OCI-LY1 (cell line): ENCODE results near the gene OSBPL2.

Source experiments
- H2AFZ ChIP-seq: fragments of 200-600 bp; sonication (generic), shearing (Covaris generic); 2 replicates; pipeline ENCODE4 v1.6.0; 2014; ENCODE audit warnings: antibody characterized with exemption, mild to moderate bottlenecking, low read length
- H3F3A ChIP-seq: fragments of 200-600 bp; sonication (generic), shearing (Covaris generic); 2 replicates; pipeline ENCODE4 v1.6.0; 2014; ENCODE audit warnings: mild to moderate bottlenecking, antibody characterized with exemption, low read length, moderate library complexity; ENCODE audit not compliant: insufficient read depth
- H3K27ac ChIP-seq: fragments of 200-600 bp; sonication (generic); 2 replicates; pipeline ENCODE4 v1.5.1; 2014; ENCODE audit warnings: low read length, mixed run types, mild to moderate bottlenecking, low read depth; ENCODE audit not compliant: poor library complexity, severe bottlenecking
- H3K27me3 ChIP-seq: fragments of 200-600 bp; sonication (generic); 2 replicates; pipeline ENCODE4 v1.6.0; 2014; ENCODE audit warnings: antibody characterized with exemption, mild to moderate bottlenecking, low read length, moderate library complexity; ENCODE audit not compliant: insufficient read depth
- H3K36me3 ChIP-seq: fragments of 200-600 bp; sonication (generic); 2 replicates; pipeline ENCODE4 v1.6.1; 2014; ENCODE audit warnings: mild to moderate bottlenecking, antibody characterized with exemption, low read length, moderate library complexity, mixed read lengths; ENCODE audit not compliant: insufficient read depth
- H3K4me1 ChIP-seq: fragments of 200-600 bp; sonication (generic); 2 replicates; pipeline ENCODE4 v1.5.1; 2014; ENCODE audit warnings: mild to moderate bottlenecking, low read length, moderate library complexity; ENCODE audit not compliant: insufficient read depth, severe bottlenecking
- H3K4me2 ChIP-seq: fragments of 200-600 bp; sonication (generic), shearing (Covaris generic); 2 replicates; pipeline ENCODE4 v1.6.1; 2014; ENCODE audit warnings: low read length
- H3K4me3 ChIP-seq: fragments of 200-600 bp; sonication (generic); 2 replicates; pipeline ENCODE4 v1.5.1; 2014; ENCODE audit warnings: low read length, low read depth, mild to moderate bottlenecking, mixed read lengths; ENCODE audit not compliant: poor library complexity, severe bottlenecking
- H3K79me2 ChIP-seq: fragments of 200-600 bp; shearing (Covaris generic); 2 replicates; pipeline ENCODE4 v1.6.1; 2016; ENCODE audit warnings: mixed run types, low read length, mixed read lengths; ENCODE audit not compliant: insufficient read depth
- H3K9ac ChIP-seq: fragments of 200-600 bp; sonication (generic), shearing (Covaris generic); 2 replicates; pipeline ENCODE4 v1.6.1; 2014; ENCODE audit warnings: mild to moderate bottlenecking, low read length, mixed read lengths
- H3K9me2 ChIP-seq: fragments of 200-600 bp; sonication (generic), shearing (Covaris generic); 2 replicates; pipeline ENCODE4 v1.6.1; 2014; ENCODE audit warnings: low read depth, mild to moderate bottlenecking, low read length, mixed read lengths
- H3K9me3 ChIP-seq: fragments of 200-600 bp; shearing (Covaris generic); 2 replicates; pipeline ENCODE4 v1.6.1; 2014; ENCODE audit warnings: low read length, mixed read lengths
- H4K20me1 ChIP-seq: fragments of 200-600 bp; sonication (generic), shearing (Covaris generic); 2 replicates; pipeline ENCODE4 v1.6.0; 2016; ENCODE audit warnings: mild to moderate bottlenecking, low read length; ENCODE audit not compliant: insufficient read depth
- CTCF ChIP-seq: fragments of 200-600 bp; sonication (generic), shearing (Covaris generic); IDR thresholded peaks from 2 replicates; pipeline ENCODE4 v1.5.1; 2017; ENCODE audit warnings: mild to moderate bottlenecking, antibody characterized with exemption, low read length, moderate library complexity, mixed read lengths
- EZH2 ChIP-seq: fragments of 200-600 bp; sonication (generic), shearing (Covaris generic); IDR thresholded peaks from 2 replicates; pipeline ENCODE4 v1.8.0; 2017; ENCODE audit warnings: borderline replicate concordance, mixed run types, mild to moderate bottlenecking, antibody characterized with exemption, low read length, moderate library complexity, mixed read lengths

Gene OSBPL2

GRCh38 chr20:62209850-62210495, 28.3 kb upstream of the OSBPL2 start:
- Histone ChIP-seq H3K9ac (no peak overlapping the region), H2AFZ (no peak overlapping the region)
- TF ChIP-seq EZH2 (no peak), CTCF (no peak; the same call in 1 of the 2 replicates)

GRCh38 chr20:62210496-62210855, 27.8 kb upstream of the OSBPL2 start:
- Histone ChIP-seq H3K4me3 (no peak overlapping the region), H3K9me3 (no peaks in the 10 kb centered on the region), H3K9me2 (no peaks in the 10 kb centered on the region), H3K4me1 (no peaks in the 10 kb centered on the region), H4K20me1 (no peaks in the 10 kb centered on the region), H3K27me3 (no peaks in the 10 kb centered on the region), H3K27ac (no peak overlapping the region), H3K9ac (no peak overlapping the region), H3F3A (no peaks in the 10 kb centered on the region), H3K36me3 (no peaks in the 10 kb centered on the region), H2AFZ (no peak overlapping the region), H3K4me2 (no peak overlapping the region), H3K79me2 (no peaks in the 10 kb centered on the region)
- TF ChIP-seq CTCF, result no peak
- no peak for TF ChIP-seq EZH2

More at GRCh38 chr20:62209850-62210495, 28.3 kb upstream of the OSBPL2 start:
- H3K27ac ChIP-seq, result no peak overlapping the region
- no peak overlapping the region for H3K4me2 ChIP-seq
- H3K9me3 ChIP-seq, result no peaks in the 10 kb centered on the region
- H3K9me2 ChIP-seq, result no peaks in the 10 kb centered on the region
- no peak overlapping the region for H3K4me3 ChIP-seq
- H3K36me3 ChIP-seq, result no peaks in the 10 kb centered on the region
- no peaks in the 10 kb centered on the region for H3K27me3 ChIP-seq
- H3F3A ChIP-seq, result no peaks in the 10 kb centered on the region
- H3K79me2 ChIP-seq, result no peaks in the 10 kb centered on the region
- no peaks in the 10 kb centered on the region for H4K20me1 ChIP-seq
- H3K4me1 ChIP-seq, result no peaks in the 10 kb centered on the region

GRCh38 chr20:62211216-62211615, 27.1 kb upstream of the OSBPL2 start:
- H3K9me3 ChIP-seq, result no peaks in the 10 kb centered on the region
- H3K27ac ChIP-seq, result no peak overlapping the region
- no peaks in the 10 kb centered on the region for H4K20me1 ChIP-seq
- H3K4me3 ChIP-seq, result no peak overlapping the region
- TF ChIP-seq CTCF, result no peak
- TF ChIP-seq EZH2, result no peak
- H3K79me2 ChIP-seq, result no peaks in the 10 kb centered on the region
- H3K4me2 ChIP-seq, result no peak overlapping the region
- no peaks in the 10 kb centered on the region for H3K9me2 ChIP-seq
- no peaks in the 10 kb centered on the region for H3F3A ChIP-seq
- H2AFZ ChIP-seq, result no peak overlapping the region
- no peaks in the 10 kb centered on the region for H3K4me1 ChIP-seq
- H3K36me3 ChIP-seq, result no peaks in the 10 kb centered on the region
- H3K9ac ChIP-seq, result no peak overlapping the region
- H3K27me3 ChIP-seq, result no peaks in the 10 kb centered on the region
